HG03039 (cell line): ENCODE data around the gene CNPY1.

Experiments used
- ATAC-seq: cut with Tn5 transposase; IDR thresholded peaks from one replicate; pipeline ENCODE4 v1.9.1; 2021; ENCODE audit warnings: mild to moderate bottlenecking, moderate library complexity; ENCODE audit not compliant: unreplicated experiment

CNPY1 gene

DNA sequence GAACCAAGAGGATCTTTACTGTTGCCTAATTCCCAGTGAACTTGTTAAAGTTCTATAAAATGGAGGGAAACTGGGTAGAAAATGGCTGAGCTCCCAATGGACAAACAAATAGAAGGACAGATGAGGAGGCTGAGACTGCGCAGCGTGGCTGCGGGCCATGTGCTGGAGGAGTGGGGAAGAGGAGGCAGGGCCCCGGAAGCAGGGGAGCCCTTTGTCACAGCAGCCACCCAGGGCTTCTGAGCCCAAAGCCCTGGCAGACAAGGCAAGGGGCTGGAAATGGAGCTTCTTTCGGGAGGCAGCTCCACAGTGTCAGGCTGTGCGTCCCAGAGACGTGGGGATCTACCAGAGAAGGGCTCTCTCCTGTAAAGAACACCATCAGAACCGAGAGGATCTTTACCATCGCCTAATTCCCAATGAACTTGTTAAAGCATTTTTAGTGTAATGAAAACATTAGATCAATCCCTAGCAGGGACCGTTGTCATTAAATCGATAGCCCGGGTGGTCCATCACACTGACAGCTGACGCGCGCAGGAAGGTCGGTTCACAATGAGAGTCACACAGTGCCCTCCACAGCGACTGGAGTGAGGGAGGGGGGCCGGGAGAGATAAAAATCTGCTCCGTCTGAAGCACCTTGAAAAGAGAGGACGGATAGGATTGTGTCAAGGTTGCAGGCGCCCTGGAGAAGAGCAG, 14.0 kb upstream of the CNPY1 start:
- no peak for ATAC-seq

DNA sequence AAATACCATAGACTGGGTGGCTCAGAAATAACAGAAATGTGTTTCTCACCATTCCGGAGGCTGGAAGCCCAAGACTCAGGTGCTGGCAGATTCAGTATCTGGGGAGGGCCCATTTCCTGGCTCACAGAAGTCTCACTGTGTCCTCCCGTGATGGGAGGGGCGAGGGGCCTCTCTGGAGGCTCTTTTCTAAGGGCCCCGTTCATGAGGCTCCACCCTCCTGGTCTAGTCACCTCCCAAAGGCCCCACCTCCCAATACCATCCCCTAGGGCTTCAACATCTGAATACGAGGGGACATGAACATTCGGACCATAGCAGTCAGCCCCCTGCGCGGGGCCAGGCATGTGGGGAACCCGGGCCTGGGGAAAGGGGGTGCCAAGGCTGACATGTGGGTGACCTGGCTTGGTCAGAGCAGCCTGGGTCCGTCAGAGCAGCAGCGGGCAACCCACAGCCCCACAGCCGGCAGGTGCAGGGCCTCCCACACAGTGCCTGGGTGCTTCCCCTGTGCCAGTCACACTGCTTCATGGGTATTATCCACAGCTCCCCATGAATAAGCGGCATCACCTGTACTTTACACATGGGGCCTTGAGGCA, 13.3 kb upstream of the CNPY1 start:
- ATAC-seq: no peak

DNA sequence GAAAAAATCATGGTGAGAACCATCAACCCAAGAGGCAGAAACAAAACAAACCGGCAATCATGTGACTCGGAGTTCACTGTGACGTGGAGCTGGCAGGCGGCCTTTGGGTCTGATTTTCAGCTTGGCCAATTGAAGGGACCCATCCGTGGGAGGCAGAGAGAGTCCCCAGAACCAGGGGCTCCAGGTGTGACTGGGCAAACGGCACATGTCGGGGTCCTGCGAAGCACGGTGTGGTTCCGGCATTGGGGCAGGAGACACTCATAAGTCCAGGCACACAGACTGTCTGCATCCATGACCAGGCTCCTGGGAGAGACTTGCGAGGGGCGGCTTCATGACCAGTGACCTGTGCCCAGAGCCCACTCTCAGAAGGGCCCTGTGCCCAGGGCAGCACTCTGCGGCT, 12.6 kb upstream of the CNPY1 start:
- no peak for ATAC-seq

DNA sequence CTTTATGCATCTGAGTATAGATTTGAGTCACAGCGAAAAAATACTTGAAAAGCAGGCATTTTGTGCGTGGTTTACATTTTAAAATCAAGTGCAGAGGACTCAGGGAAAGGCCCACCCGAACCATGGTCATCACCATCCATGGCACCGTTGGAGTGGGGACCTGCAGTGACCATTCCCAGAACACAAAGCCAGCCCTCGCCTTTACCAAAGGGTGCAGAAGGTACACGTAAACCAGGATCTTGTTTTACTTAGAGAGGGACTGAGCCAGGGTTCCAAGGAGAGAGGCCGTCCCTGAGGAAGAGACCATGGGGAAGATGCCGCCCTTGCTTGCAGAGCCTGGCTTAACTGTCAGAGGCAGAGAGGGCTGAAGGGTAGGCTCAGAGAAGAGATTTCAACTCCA, 12.0 kb upstream of the CNPY1 start:
- ATAC-seq: no peak

DNA sequence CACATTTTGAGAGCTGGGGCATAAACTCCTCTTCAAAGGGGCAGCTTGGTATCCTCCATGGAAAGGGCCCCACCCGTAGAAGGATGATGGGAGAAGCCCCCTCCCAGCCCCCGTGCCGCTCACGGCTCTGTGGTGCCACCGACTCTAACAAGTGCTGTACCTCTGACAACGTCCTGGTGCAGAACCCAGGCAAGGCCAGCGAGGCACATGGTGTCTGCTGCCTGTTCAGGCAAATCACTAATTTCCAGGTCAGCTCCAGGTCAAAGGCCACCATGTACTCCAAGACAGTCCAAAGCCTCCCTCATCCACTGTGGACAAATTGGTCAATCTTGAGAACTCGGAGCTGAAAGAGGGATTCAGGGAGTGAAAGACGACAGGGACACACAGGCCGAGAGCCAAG, 11.4 kb upstream of the CNPY1 start:
- no peak for ATAC-seq

DNA sequence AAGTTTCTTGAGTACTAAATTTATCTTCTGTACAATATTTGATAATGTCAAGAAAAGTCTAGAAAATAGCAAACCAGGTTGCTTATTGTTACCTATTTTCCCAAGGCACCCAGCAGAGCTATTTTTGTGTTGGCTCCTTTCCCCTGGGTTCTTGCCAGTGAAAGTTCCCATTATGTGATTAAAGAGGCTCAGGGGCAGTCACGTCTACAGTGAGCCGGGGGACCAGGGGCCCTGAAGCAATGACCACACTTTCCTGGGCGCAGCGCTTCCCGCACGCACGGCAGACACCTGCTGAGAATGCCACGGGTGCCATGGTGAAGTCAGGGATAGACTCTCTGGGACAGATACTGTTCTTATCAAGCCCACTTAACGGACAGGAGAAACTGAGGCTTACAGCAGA, 10.4 kb upstream of the CNPY1 start:
- no peak for ATAC-seq

DNA sequence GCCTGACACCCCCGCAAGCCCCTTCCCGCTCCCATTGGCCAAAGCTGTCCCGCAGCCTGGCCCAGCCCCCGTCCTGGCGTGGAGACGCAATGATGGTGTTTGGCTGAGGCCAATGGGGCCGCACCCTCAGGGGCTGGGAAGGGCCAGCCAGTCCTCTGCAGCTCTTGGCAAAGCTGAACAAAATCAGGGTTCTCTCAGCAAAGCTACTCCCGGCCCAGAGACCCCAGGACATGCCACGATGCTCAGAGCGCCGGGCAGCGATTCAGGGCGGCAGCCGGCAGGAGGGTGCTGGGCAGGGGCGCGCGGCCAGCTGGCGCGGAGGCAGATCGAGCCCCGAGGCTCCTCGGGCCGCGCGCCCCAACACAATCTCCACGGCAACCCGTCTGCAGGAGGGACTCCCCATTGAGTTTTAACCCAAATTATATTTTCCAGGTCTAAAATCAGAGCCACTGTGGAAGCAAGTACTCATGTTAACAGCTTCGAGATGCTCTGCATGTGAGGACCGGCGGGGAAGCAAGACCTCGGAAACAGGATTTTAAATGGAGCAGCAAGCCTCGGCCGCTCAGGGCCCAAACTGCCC, 8.8 kb upstream of the CNPY1 start:
- no peak for ATAC-seq

DNA sequence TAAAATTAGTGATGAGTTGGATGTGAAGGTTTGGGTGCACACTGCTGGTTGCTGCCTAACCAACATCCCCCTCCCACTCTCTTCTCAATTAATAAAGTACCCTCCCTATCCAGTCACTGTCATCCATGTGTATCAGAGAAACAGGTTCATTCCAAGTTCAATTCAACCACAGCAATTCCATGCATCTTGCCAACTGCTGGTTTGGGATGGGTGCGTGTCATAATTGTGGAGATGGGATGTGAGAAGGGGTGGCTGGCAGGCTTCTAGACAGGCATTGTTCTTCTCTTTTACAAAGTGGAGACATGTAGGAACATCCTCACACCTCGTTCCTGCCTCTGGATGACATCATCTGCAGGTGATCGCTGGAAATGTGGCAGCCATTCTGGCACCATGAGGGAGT, 7.5 kb upstream of the CNPY1 start:
- no peak for ATAC-seq

DNA sequence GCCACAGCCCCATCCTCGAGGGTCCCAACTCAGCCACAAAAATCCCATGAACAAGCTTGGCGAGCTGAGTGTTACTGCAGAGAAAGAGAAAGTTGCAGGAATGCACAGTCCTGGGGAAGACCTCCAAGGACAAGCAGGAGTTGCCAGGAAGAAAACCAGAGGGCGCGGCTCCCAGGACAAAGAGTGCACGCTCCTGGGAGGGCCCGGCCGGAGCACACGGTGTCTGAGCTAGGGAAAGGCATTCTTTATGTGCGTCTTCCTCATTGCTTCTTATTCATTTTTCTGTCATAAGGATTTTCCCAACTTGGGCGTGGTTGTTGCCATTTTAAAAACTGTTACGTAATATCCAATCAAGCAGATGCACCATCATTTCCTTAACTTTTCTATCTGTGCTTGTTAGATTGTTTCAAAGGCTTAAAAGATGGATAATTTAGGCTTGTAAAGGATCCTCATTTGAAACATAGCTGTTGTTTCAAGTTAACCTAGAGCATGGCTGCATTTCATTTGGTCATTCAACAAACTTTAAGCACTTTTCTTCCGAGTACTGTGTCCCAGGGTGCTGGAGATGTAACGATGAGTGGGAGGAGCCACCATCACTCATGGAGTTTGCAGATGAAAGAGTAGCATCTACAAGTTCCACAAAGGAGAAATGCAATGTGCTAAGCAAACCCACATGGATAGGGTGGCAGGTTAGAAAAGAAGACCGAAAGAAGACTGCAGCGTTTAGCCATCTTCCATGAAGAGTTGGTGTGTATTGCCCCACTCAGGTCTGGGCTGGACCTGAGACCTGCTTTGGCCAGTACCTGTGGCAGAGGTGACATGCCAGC, 5.6 kb upstream of the CNPY1 start:
- ATAC-seq: no peak

DNA sequence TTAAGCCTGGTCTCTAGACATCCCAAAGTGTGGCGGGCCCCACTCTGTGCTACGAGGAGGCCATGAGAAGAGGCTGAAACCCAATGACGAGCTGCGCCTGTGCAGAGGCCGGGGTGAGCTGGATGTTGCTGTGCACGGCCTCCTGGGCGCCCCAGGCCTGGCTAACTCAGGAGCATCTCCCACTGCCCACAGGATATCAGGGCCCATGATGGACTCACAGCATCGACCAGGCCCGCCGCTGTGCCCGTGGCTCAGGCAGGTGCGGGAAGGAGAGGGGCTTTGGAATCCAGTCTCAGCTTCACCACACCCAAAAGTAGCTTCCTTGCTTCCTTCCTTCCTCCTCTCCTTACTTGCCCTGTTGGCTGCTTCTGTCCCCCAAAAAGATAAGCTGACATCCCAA, 4.6 kb upstream of the CNPY1 start:
- ATAC-seq: no peak

DNA sequence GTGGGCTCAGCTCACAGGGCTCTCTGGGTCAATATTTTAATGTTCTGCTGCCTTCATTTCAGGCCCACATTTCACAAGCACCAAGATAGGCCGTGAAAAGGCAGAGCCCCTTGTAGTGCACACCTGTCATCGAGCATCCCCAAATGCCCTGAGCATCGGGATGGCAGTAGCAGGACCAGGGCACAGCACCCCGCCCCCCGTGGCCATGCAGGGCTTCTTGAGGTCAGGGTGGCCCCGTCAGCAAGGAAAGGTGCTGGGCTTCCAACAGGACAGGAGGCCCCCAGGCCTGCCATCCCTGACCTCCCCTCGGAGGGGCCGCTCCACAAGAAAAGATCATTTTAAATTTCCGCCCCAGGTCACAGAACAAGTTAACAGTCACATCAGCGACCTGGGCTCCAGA, 2.9 kb upstream of the CNPY1 start:
- ATAC-seq: no peak

DNA sequence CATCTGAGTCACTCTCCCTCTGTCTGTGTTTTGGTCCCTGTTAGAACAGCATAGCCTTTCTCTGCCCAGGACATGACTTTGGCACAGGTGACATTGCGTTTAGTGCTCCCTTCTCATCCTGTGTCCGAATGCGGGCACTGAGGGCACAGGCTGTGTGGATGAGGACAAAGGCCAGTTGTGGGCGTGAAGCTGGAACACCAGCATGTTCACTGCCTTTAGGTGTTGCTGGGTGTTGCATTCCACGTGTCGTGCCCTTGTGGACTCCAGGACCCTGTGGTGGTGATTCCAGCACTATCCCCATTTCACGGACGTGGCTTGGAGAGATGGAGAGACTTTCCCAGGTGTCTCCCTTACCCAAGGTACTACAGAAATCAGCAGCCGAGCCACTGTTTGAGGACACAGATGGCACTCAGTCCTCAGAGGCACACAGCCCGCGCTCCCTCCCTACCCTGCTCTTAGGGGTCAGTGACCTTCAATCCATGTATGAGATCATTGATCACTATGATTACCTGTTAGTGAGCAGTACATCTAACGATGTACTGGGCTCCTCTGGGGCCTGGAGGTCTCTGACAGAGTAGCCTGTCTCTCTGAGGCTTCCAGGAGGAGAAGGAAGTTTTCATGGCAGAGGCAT, 917 bp upstream of the CNPY1 start:
- no peak for ATAC-seq

DNA sequence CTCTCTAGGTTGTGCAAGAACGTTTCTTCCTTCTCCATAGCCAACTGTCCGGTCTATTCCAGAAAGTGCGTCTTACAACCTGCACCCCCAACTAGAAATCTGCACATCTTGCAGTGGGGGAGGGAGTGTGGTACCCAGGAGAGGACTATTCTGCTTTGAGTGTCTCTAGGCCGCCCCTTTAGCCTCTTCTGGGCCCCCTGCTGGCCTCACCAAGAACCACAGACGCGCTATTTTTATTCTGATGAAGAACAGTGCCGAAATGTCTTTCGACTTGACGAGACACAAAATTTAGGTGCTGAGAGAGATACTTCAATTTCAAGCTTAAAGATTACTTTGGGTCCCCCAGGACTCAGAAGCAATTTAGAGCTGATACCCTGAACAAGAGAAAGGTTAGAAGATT, 1.0 kb downstream of the CNPY1 start:
- no peak for ATAC-seq

DNA sequence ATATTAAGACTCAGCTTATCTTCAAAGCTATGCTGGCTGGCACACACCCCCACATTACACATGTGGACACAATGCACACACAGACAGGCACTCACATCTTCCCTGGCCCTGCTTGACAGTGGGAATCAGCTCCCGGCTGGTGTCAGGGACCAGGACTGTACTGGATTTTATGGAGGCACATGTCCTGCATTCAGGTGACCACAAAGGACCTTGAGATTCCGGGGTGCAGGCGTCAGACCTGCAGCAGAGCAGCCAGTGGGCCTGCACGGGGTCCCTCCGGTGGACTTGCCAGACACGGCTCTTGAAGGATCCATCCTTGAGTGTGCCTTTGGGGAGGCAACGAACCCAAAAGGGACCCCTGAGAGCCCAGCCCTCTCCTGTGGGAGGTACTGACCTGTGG, 1.9 kb downstream of the CNPY1 start:
- ATAC-seq: no peak

DNA sequence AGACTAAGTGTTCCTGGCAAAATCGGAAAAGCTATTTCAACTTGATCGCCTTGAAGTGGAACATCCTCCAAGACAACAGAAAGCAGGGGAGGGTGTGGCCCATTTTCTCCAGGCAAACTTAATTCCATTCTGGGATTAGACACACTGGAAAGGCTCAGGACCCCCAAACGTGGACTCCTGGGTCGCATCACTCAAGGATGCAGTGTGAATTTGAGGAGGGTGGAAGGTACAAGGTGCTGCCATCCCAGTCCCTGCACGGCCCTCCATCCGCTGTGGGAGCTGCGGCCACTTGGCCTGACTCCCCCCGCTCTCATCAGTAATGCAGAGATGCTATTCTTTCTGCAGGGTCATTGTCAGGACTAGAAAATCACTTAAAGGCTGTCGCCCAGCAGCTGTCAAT, 2.4 kb downstream of the CNPY1 start:
- no peak for ATAC-seq

DNA sequence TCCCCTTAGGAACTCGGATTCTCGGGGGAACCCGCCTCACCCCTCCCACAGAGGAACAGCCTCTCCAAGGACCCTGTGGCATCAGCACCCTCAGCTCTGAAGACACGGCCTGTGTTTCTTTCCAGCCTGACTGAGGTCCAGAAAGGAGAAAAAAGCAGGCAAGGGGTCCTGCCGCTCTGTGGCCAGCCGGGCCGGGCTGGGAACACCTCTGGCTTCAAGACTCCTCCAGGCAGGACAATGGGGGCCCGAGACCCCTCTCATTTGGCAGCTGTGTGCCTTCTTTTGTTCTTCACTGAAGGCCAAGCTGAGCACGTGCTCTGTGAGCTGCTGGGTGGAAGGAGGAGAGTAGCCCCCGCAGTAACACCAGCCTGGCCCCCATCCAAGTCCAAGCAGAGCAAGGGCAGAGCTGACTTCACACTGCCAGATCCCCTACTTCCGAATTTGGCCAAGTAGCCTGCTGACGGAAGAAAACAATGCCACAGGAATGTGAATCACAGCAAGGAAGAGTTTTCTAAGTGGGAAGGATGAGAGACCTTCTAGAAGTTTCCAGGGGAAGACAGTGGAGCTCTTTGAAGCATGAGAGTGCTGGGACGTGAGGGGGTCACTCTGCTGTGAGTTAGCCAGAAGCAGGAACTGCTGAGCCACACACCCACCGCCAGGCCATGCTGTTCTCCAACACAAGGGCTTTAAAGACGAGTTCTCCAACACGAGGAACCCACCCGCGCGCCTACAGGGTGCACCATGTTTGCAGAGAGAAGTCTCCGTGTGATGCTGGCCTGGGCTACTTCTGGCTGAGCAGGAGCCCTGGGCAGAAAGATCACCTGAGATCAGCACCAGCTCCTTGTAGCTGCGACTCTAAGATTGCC, 3.1 kb downstream of the CNPY1 start:
- ATAC-seq: no peak

DNA sequence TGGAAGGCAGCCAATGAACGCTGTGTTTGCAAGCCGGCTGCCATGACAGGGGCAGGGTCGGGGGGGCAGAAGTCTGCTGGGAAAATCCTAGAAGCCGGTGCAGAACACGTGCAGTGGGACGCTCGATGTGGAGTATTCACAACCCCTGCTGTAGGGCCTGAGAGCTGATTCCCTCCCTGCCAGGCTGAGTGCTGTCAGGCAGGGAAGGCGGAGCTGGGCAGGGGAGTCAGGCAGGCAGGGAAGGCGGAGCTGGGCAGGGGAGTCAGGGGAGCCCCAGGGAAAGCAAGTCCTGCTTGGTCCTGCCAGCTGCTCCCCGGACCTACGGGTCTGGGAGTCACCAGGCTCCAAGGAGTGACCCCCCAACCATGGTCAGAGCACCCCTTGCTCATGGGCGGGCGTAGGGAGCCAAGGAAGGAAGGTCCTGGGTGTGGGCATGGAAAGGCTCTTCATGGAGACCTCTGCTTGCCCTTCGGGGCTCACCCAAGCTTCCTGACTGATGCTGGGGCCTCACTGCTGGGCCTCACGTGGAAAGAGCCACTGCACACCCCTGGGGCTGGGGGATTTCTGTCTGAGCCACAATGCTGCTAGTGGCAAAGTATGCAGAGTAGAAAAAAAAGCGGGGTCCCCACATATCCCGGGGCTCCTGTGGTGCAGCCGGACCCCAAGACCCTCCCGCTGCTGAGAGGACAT, 4.2 kb downstream of the CNPY1 start:
- no peak for ATAC-seq

DNA sequence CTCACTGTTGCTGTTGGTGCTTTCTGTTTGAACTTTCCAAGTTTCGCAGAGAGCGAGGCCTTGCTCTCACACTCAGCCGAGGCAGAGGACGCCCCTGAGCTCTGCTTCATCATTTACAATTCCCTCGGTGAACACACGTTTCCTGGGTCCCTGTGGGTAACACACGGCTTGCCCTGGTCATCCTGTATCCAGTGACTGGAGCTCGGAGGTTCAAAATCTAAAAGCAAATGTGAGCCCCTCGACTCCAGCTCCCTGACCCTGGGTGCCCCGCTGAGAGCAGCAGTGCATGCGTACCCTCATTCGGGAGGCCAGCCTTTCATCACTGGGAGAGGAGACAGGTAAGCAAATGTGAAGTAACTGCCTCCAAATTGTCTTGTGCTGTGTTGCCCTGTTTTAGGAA, 5.8 kb downstream of the CNPY1 start:
- ATAC-seq: no peak

DNA sequence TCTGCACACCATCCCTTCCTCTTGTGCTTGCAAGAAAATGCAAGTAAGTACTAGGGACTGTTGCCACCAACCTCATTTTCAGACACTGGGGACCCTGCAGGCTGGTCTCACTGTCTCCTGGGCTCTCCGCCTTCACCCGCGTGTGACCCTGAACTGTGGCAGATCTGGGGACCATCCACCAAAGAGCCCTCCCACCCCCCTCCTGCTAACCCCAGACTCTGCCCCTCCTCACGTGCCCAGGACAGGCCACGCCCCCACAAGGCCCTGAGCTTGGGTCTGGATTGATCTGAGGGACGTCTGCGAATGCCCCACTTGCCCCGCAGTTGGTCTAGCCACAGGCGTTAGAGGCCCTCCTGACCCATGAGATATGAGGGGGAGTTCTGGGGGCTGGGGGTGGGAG, 8.1 kb downstream of the CNPY1 start:
- no peak for ATAC-seq

DNA sequence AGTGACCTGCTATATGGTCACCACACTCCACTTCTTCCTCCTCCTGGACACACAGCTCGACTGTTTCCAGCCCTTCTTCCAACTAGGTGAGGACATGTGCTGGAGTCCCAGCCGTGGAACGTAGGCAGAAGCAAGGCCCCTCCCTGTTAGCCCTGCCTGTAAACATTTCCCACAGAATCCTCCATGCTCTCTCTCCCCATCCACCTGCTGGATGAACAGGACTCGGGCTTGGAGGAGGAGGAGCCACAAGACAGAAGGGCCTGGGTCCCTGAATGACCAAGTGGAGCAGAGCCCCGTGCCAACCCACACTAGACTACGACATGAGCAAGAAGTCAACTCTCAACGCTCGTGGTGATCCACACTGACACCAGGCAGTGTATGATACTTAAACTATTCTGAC, 9.9 kb downstream of the CNPY1 start:
- no peak for ATAC-seq
